ENCODE data around the gene GHITM. TPM values are rescaled to one million over a fixed set of nuclear protein-coding genes. Genes with fewer than 3 reads are reported as not detected.

The GHITM gene
- total and polyA plus RNA-seq, 2 of the 13 experiments (the other 11 are each of a cell fraction or from before 2014, with no cell fraction given), result 163 to 212 TPM

GRCh38 chr10:84139126-84140035, at the start of gene GHITM (continued):
- TF ChIP-seq ZC3H4 (CRISPR knock-in tag; IDR thresholded peaks at IDR 0.05; ENCODE audit: borderline replicate concordance) (no peak), SRSF1 (optimal IDR thresholded peaks at IDR 0.05; ENCODE audit: low read depth, low read length) (no peak), PAXIP1 (CRISPR knock-in tag; conservative IDR thresholded peaks at IDR 0.05) (peak; percentile 57; the same call in 1 of the 2 replicates)

GRCh38 chr10:84095811-84096497, 43.4 kb upstream of the GHITM start:
- ChIA-PET CTCF (ENCODE audit: low intra/inter-chr PET ratio, low total read pairs) (no interaction called here), POLR2A (no interaction called here)
- Histone ChIP-seq H4K20me1 (ENCODE audit: insufficient read depth, low read length) (no peaks in the 10 kb centered on the region), H3K9me3 (ENCODE audit: low read length) (no peaks in the 10 kb centered on the region), H3K27ac (ENCODE audit: extremely low read length, insufficient read depth, low read length) (no peak overlapping the region), H3K4me2 (ENCODE audit: low read depth, low read length) (no peak overlapping the region), H3K4me3 (replicated peaks in 1 of 3; ENCODE audit: insufficient read depth in 1 of 3, low read depth in 2 of 3, low read length in 3 of 3) (no peak overlapping the region), H3K9ac (ENCODE audit: insufficient read depth, low read depth, low read length) (no peak overlapping the region), H3K4me1 (ENCODE audit: insufficient read depth, low read length) (no peaks in the 10 kb centered on the region), H3K27me3 (ENCODE audit: control insufficient read depth in 1 of 2, insufficient read depth in 2 of 2, low read length in 2 of 2) (no peaks in the 10 kb centered on the region), H3K79me2 (ENCODE audit: insufficient read depth, low read length) (no peaks in the 10 kb centered on the region), H2AFZ (ENCODE audit: low read length) (no peak overlapping the region), H3K36me3 (replicated peaks in 1 of 2; ENCODE audit: control insufficient read depth in 1 of 2, insufficient read depth in 2 of 2, low read length in 2 of 2) (no peaks in the 10 kb centered on the region)
- intact Hi-C loops (cut with micrococcal nuclease; ENCODE audit: unreplicated experiment) (no loop called here), in situ Hi-C loops (cut with HindIII; ENCODE audit: extremely low pct_ligation_motif_present, low pct_unique_long_range_greater_than_20kb) (no loop called here)
- no peak for DNase-seq (ENCODE audit: low spot score)
- TF ChIP-seq ZNF275 (CRISPR knock-in tag; IDR thresholded peaks at IDR 0.05; ENCODE audit: borderline replicate concordance), result no peak
- no TSS peak for BruUV-seq (replicated peaks)
- ATAC-seq, result no peak
- FAIRE-seq, result no peak
- WGBS (ENCODE audit: low lambda C conversion rate), result 28% methylated on average over 4 of the region's 4 CpGs

Measured in HepG2 (cell line).